HEK293 (cell line): ENCODE measurements around the gene WASL.

Experiments used
- CTCF ChIA-PET: fragments of 350-600 bp; formaldehyde crosslinking; extraction: SDS; loops from one replicate; lab custom pipeline; 2021; ENCODE audit warnings: antibody characterized with exemption; lab: Yijun Ruan, JAX
- POLR2A ChIA-PET: fragments of 300-600 bp; formaldehyde crosslinking; extraction: SDS; loops from one replicate; lab custom pipeline; 2020; ENCODE audit warnings: antibody characterized with exemption, inconsistent platforms; lab: Yijun Ruan, JAX
- H3K27ac ChIP-seq: fragments of 200-500 bp; sonication (Bioruptor generic); 2 replicates; pipeline ENCODE4 v1.5.1; 2014; ENCODE audit warnings: low read depth, low read length, control low read depth, inconsistent platforms; ENCODE audit errors: extremely low read depth
- H3K36me3 ChIP-seq, 2 experiments: fragments of 200-500 bp in 1 of 2; sonication (Bioruptor generic) in 1 of 2; 1 replicate in 1 of 2; 2 replicates in 1 of 2; pipeline ENCODE4 v1.5.1; 2014 to 2017; ENCODE audit warnings: inconsistent platforms in 2 of 2, low read length in 2 of 2; ENCODE audit not compliant: control insufficient read depth in 2 of 2, insufficient read depth in 1 of 2
- H3K4me1 ChIP-seq: fragments of 200-500 bp; sonication (Bioruptor generic); 2 replicates; pipeline ENCODE4 v1.5.1; 2014; ENCODE audit warnings: mild to moderate bottlenecking, low read length, inconsistent platforms; ENCODE audit not compliant: control insufficient read depth, insufficient read depth
- H3K4me3 ChIP-seq: 2 replicates; pipeline ENCODE4 v1.5.1; 2011; ENCODE audit warnings: low read depth, mild to moderate bottlenecking, control low read depth, low read length, moderate library complexity
- H3K9me3 ChIP-seq: fragments of 200-500 bp; sonication (Bioruptor generic); 2 replicates; pipeline ENCODE4 v1.5.1; 2014; ENCODE audit warnings: low read depth, low read length, inconsistent platforms; ENCODE audit not compliant: control insufficient read depth, insufficient read depth
- GFI1B ChIP-seq: fragments of 450-650 bp; formaldehyde crosslinking; IDR thresholded peaks from 2 replicates; pipeline ENCODE4 v1.5.1; 2016; ENCODE audit warnings: missing biosample characterization, missing genetic modification characterization
- KLF16 ChIP-seq: fragments of 450-650 bp; formaldehyde crosslinking; IDR thresholded peaks from 2 replicates; pipeline ENCODE4 v1.5.1; 2017; ENCODE audit warnings: missing biosample characterization, missing genetic modification characterization
- KLF9 ChIP-seq: fragments of 450-650 bp; formaldehyde crosslinking; IDR thresholded peaks from 2 replicates; pipeline ENCODE4 v1.5.1; 2016; ENCODE audit warnings: missing biosample characterization, missing genetic modification characterization, low read depth
- OVOL3 ChIP-seq: fragments of 450-650 bp; formaldehyde crosslinking; IDR thresholded peaks from 2 replicates; pipeline ENCODE4 v1.5.1; 2016; ENCODE audit warnings: missing biosample characterization, missing genetic modification characterization
- PRDM2 ChIP-seq: fragments of 450-650 bp; formaldehyde crosslinking; IDR thresholded peaks from 2 replicates; pipeline ENCODE4 v1.5.1; 2016; ENCODE audit warnings: missing biosample characterization, missing genetic modification characterization, borderline replicate concordance
- SETDB1 ChIP-seq: IDR thresholded peaks from one replicate; pipeline ENCODE4 v1.6.1; 2017; ENCODE audit warnings: mild to moderate bottlenecking, low read length, moderate library complexity, mixed read lengths; ENCODE audit not compliant: insufficient read length
- ZBTB7A ChIP-seq: fragments of 450-650 bp; formaldehyde crosslinking; IDR thresholded peaks from 2 replicates; pipeline ENCODE4 v1.5.1; 2016; ENCODE audit warnings: low read depth, missing biosample characterization, missing genetic modification characterization
- ZNF169 ChIP-seq: fragments of 450-650 bp; formaldehyde crosslinking; IDR thresholded peaks from 2 replicates; pipeline ENCODE4 v1.5.1; 2016; ENCODE audit warnings: missing biosample characterization, missing genetic modification characterization
- ZNF174 ChIP-seq: fragments of 450-650 bp; formaldehyde crosslinking; IDR thresholded peaks from 2 replicates; pipeline ENCODE4 v1.5.0; 2017; ENCODE audit warnings: missing biosample characterization, mild to moderate bottlenecking, missing genetic modification characterization
- ZNF214 ChIP-seq: fragments of 450-650 bp; formaldehyde crosslinking; IDR thresholded peaks from 2 replicates; pipeline ENCODE4 v1.5.1; 2017; ENCODE audit warnings: missing biosample characterization, mild to moderate bottlenecking, missing genetic modification characterization, borderline replicate concordance
- ZNF274 ChIP-seq, 2 experiments: fragments of 200-500 bp in 1 of 2; fragments of 450-650 bp in 1 of 2; sonication (Bioruptor generic) in 1 of 2; formaldehyde crosslinking in 1 of 2; IDR thresholded peaks; 2 replicates each; pipeline versions ENCODE4 v1.5.1 to v1.6.1; 2014 to 2016; ENCODE audit warnings: borderline replicate concordance in 1 of 2, inconsistent platforms in 1 of 2, low read length in 1 of 2, missing biosample characterization in 1 of 2, missing genetic modification characterization in 1 of 2
- ZNF324 ChIP-seq: fragments of 450-650 bp; formaldehyde crosslinking; IDR thresholded peaks from 2 replicates; pipeline ENCODE4 v1.5.1; 2016; ENCODE audit warnings: missing biosample characterization, missing genetic modification characterization
- ZNF335 ChIP-seq: fragments of 450-650 bp; formaldehyde crosslinking; conservative IDR thresholded peaks from 2 replicates; pipeline ENCODE4 v1.5.1; 2016; ENCODE audit warnings: missing biosample characterization, missing genetic modification characterization
- ZNF391 ChIP-seq: fragments of 450-650 bp; formaldehyde crosslinking; IDR thresholded peaks from 2 replicates; pipeline ENCODE4 v1.5.1; 2016; ENCODE audit warnings: low read depth, missing biosample characterization, missing genetic modification characterization, borderline replicate concordance
- ZNF404 ChIP-seq: fragments of 450-650 bp; formaldehyde crosslinking; IDR thresholded peaks from 2 replicates; pipeline ENCODE4 v1.5.1; 2017; ENCODE audit warnings: missing biosample characterization, missing genetic modification characterization
- ZNF473 ChIP-seq: fragments of 450-650 bp; formaldehyde crosslinking; IDR thresholded peaks from 2 replicates; pipeline ENCODE4 v1.5.1; 2017; ENCODE audit warnings: missing biosample characterization, missing genetic modification characterization
- ZNF558 ChIP-seq: fragments of 450-650 bp; formaldehyde crosslinking; IDR thresholded peaks from 2 replicates; pipeline ENCODE4 v1.5.1; 2016; ENCODE audit warnings: missing biosample characterization, missing genetic modification characterization
- ZNF571 ChIP-seq: fragments of 450-650 bp; formaldehyde crosslinking; IDR thresholded peaks from 2 replicates; pipeline ENCODE4 v1.5.0; 2017; ENCODE audit warnings: missing biosample characterization, missing genetic modification characterization
- ZNF600 ChIP-seq: fragments of 450-650 bp; formaldehyde crosslinking; IDR thresholded peaks from 2 replicates; pipeline ENCODE4 v1.5.1; 2016; ENCODE audit warnings: missing biosample characterization, missing genetic modification characterization
- ZNF623 ChIP-seq: fragments of 450-650 bp; formaldehyde crosslinking; IDR thresholded peaks from 2 replicates; pipeline ENCODE4 v1.5.1; 2016; ENCODE audit warnings: missing biosample characterization, missing genetic modification characterization
- ZNF830 ChIP-seq: fragments of 450-650 bp; IDR thresholded peaks from 2 replicates; pipeline ENCODE4 v1.5.0; 2018; ENCODE audit warnings: missing biosample characterization, missing genetic modification characterization, low read depth, mild to moderate bottlenecking, moderate library complexity
- ZSCAN30 ChIP-seq: fragments of 450-650 bp; IDR thresholded peaks from 2 replicates; pipeline ENCODE4 v1.5.1; 2018; ENCODE audit warnings: missing biosample characterization, mild to moderate bottlenecking, missing genetic modification characterization, moderate library complexity
- TF ChIP-seq, protein P1 (sequence below): fragments of 450-650 bp; formaldehyde crosslinking; IDR thresholded peaks from 2 replicates; pipeline ENCODE4 v1.5.1; 2016; ENCODE audit warnings: missing biosample characterization, missing genetic modification characterization
- TF ChIP-seq, protein P2 (sequence below): fragments of 450-650 bp; formaldehyde crosslinking; IDR thresholded peaks from 2 replicates; pipeline ENCODE4 v1.5.1; 2016; ENCODE audit warnings: missing biosample characterization, missing genetic modification characterization

Gene WASL

GRCh38 chr7:123787220-123788007 is 38.6 kb upstream of the WASL start:
- CTCF ChIA-PET, result interaction anchor here (1.1 to 2.1 kb wide), 3 partner anchors 10 to 79 kb away, joined by 3 to 10 read pairs (median 7); no protein-coding TSS in a partner anchor
- POLR2A ChIA-PET, result interaction anchor here (0.9 kb wide), 1 partner anchor 39 kb away, joined by 3 read pairs; the partner anchor contains the start of gene WASL
- no peak overlapping the region for H3K27ac ChIP-seq

GRCh38 chr7:123784263-123784662 is 35.5 kb upstream of the WASL start:
- Histone ChIP-seq H3K4me3 (no peak overlapping the region), H3K9me3 (no peaks in the 10 kb centered on the region), H3K4me1 (no peaks in the 10 kb centered on the region), H3K36me3 (no peaks in the 10 kb centered on the region), H3K27ac (no peak overlapping the region)
- CTCF ChIA-PET, result interaction anchor here (1.0 to 1.4 kb wide), 3 partner anchors 13 to 160 kb away, joined by 3 read pairs; no protein-coding TSS in a partner anchor
- POLR2A ChIA-PET, result no interaction called here
- TF ChIP-seq ZNF174 (tag by site-specific recombination) (no peak), ZBTB7A (tag by site-specific recombination) (no peak), ZNF169 (tag by site-specific recombination) (no peak), ZNF571 (no peak), ZNF404 (tag by site-specific recombination) (no peak), ZNF600 (tag by site-specific recombination) (no peak), ZNF558 (no peak), ZNF324 (no peak), GFI1B (tag by site-specific recombination) (no peak), ZNF391 (tag by site-specific recombination) (no peak), ZSCAN30 (tag by site-specific recombination) (no peak), ZNF214 (tag by site-specific recombination) (no peak), ZNF335 (no peak)
- TF ChIP-seq, protein P1, sequence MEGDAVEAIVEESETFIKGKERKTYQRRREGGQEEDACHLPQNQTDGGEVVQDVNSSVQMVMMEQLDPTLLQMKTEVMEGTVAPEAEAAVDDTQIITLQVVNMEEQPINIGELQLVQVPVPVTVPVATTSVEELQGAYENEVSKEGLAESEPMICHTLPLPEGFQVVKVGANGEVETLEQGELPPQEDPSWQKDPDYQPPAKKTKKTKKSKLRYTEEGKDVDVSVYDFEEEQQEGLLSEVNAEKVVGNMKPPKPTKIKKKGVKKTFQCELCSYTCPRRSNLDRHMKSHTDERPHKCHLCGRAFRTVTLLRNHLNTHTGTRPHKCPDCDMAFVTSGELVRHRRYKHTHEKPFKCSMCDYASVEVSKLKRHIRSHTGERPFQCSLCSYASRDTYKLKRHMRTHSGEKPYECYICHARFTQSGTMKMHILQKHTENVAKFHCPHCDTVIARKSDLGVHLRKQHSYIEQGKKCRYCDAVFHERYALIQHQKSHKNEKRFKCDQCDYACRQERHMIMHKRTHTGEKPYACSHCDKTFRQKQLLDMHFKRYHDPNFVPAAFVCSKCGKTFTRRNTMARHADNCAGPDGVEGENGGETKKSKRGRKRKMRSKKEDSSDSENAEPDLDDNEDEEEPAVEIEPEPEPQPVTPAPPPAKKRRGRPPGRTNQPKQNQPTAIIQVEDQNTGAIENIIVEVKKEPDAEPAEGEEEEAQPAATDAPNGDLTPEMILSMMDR, result no peak
- TF ChIP-seq, protein P2, sequence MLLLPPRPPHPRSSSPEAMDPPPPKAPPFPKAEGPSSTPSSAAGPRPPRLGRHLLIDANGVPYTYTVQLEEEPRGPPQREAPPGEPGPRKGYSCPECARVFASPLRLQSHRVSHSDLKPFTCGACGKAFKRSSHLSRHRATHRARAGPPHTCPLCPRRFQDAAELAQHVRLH (tag by site-specific recombination), result no peak

More at GRCh38 chr7:123787220-123788007, 38.6 kb upstream of the WASL start:
- H3K4me3 ChIP-seq, result no peak overlapping the region
- TF ChIP-seq ZNF274 (IDR thresholded peaks at IDR 0.05; ENCODE audit: low read length), result no peak
- TF ChIP-seq ZNF274 (tag by site-specific recombination; IDR thresholded peaks at IDR 0.05; ENCODE audit: borderline replicate concordance), result no peak
- no peak for TF ChIP-seq KLF9 (tag by site-specific recombination)
- TF ChIP-seq PRDM2 (tag by site-specific recombination), result no peak
- TF ChIP-seq, protein P2 (tag by site-specific recombination), result no peak
- no peak for TF ChIP-seq ZNF623 (tag by site-specific recombination)
- TF ChIP-seq ZNF830 (tag by site-specific recombination), result no peak
- no peak for TF ChIP-seq OVOL3 (tag by site-specific recombination)
- no peak for TF ChIP-seq KLF16
- no peak for TF ChIP-seq SETDB1
- TF ChIP-seq ZNF473 (tag by site-specific recombination), result no peak
- TF ChIP-seq, all 188 proteins: peak for 0
- Histone ChIP-seq H3K36me3 (no peaks in the 10 kb centered on the region), H3K9me3 (no peaks in the 10 kb centered on the region), H3K4me1 (no peaks in the 10 kb centered on the region)
